SU-DHL-6 (cell line): ENCODE data around the gene NLGN1.

Source experiments
- CTCF ChIP-seq: fragments of 200-600 bp; sonication (generic); IDR thresholded peaks from one replicate; pipeline ENCODE4 v1.5.1; 2017; ENCODE audit warnings: antibody characterized with exemption, mild to moderate bottlenecking, low read length, moderate library complexity; ENCODE audit not compliant: insufficient read depth, poor library complexity, severe bottlenecking
- EZH2phosphoT487 ChIP-seq: fragments of 200-600 bp; sonication (generic), shearing (Covaris generic); conservative IDR thresholded peaks from 2 replicates; pipeline ENCODE4 v1.6.1; 2018; ENCODE audit warnings: mild to moderate bottlenecking, antibody characterized with exemption, low read length, moderate library complexity, mixed read lengths

DNA sequence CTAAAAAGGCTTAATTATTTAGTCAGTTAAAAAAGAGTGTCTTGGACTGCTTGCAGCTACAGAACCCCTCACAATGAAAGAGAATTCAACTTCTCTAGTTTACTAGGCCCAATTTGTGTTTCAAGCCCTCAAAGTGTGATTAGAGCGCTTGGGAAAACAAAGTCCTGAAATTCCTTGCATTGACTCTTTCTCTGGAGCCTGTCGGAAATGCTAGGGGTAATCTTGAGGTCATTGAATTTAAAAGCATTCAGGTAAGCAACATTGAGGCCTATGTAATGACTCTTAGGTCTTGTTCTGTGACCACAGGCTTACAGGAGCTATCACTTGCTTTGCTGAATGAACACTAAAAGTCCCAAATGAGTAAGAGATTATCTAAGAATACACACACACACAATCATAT lies 186.0 kb downstream of the NLGN1 start:
- TF ChIP-seq CTCF (no peak), EZH2phosphoT487 (no peak)
